Gastrocnemius medialis (tissue), 4 donors: ENCODE results near the gene EMC6. TPM values are rescaled to one million over a fixed set of nuclear protein-coding genes. Genes with fewer than 3 reads are reported as not detected.

Experiments
- ATAC-seq, 2 donors: fragments of 150-250 bp; one replicate each; pipeline ENCODE4 v1.9.1; 2016
- DNase-seq, 2 donors: peaks; one replicate each; pipeline ENCODE4 v3.0.0-alpha.2; 2019
- H3K27ac ChIP-seq, 4 donors: fragments of 200-600 bp; sonication (generic); 1 replicate in 1 of 4; 2 replicates in 3 of 4; pipeline ENCODE4 v1.5.1; 2016 to 2018; ENCODE audit warnings: mild to moderate bottlenecking in 2 of 4, moderate library complexity in 1 of 4
- H3K27me3 ChIP-seq, 3 donors: fragments of 200-600 bp; sonication (generic) in 2 of 3; 1 replicate in 1 of 3; 2 replicates in 2 of 3; pipeline versions ENCODE4 v1.5.1 to v1.6.0; 2016 to 2019; ENCODE audit warnings: mild to moderate bottlenecking in 1 of 3, moderate library complexity in 1 of 3
- H3K36me3 ChIP-seq, 2 donors: fragments of 200-600 bp; sonication (generic) in 1 of 2; one replicate each; pipeline ENCODE4 v1.5.1; 2017 to 2018
- H3K4me1 ChIP-seq, 2 donors: fragments of 200-600 bp; sonication (generic) in 1 of 2; one replicate each; pipeline ENCODE4 v1.5.1; 2016 to 2017; ENCODE audit warnings: mild to moderate bottlenecking in 2 of 2
- H3K4me3 ChIP-seq, 4 donors: fragments of 200-600 bp; sonication (generic) in 3 of 4; 1 replicate in 1 of 4; 2 replicates in 3 of 4; pipeline ENCODE4 v1.5.1; 2016 to 2019; ENCODE audit warnings: mild to moderate bottlenecking in 2 of 4
- H3K9me3 ChIP-seq, 3 donors: fragments of 200-600 bp; sonication (generic) in 2 of 3; 1 replicate in 1 of 3; 2 replicates in 2 of 3; pipeline ENCODE4 v1.5.1; 2016 to 2019
- CTCF ChIP-seq, 5 experiments: fragments of 450-650 bp in 3 of 5; fragments of 200-600 bp in 2 of 5; sonication (generic) in 2 of 5; IDR thresholded peaks in 4 of 5; conservative IDR thresholded peaks in 1 of 5; 1 replicate in 4 of 5; 2 replicates in 1 of 5; pipeline ENCODE4 v1.5.1; 2016 to 2019; ENCODE audit warnings: antibody characterized with exemption in 5 of 5, mild to moderate bottlenecking in 3 of 5, moderate library complexity in 3 of 5
- POLR2A ChIP-seq, 2 donors: fragments of 450-650 bp; IDR thresholded peaks; one replicate each; pipeline ENCODE4 v1.6.1; 2017; ENCODE audit warnings: antibody characterized with exemption in 2 of 2, mild to moderate bottlenecking in 2 of 2, moderate library complexity in 2 of 2
- in situ Hi-C, 4 donors: fragments of 200-750 bp; cut with MboI; loops; one replicate each; pipeline versions ENCODE4 v1.15.0 to v1.8.0; 2017; ENCODE audit warnings: low sequenced_read_pairs in 4 of 4
- intact Hi-C: fragments of 100-400 bp; cut with DNase I; formaldehyde crosslinking; loops from one replicate; pipeline ENCODE4 v1.15.1; 2023; ENCODE audit warnings: low total_unique reads
- total RNA-seq, 4 donors: library from RNA; depleted of rRNA; stranded (reverse); fragments of >200 nt; gene quantifications; one replicate each; pipeline versions ENCODE4 v1.1.0 to v1.2.3, GENCODE V29; 2016

The EMC6 gene
- total RNA-seq, 4 donors from 2014 or later = 40.6 to 73.8 (median 54.5) TPM

- in situ Hi-C loops = no loop called here
- peak in 1 of 2 donors; percentile 56 for DNase-seq
- peak; percentile 59 to 66 for ATAC-seq
- TF ChIP-seq POLR2A (IDR thresholded peaks at IDR 0.05) = no peak
- intact Hi-C loops = loop anchor here (10.0 kb wide), 1 partner anchor 126 kb away; no protein-coding TSS in a partner anchor
- Histone ChIP-seq H3K27me3 (no peaks in the 10 kb centered on the region), H3K27ac (peak overlapping the region; percentile 64 to 91 (median 80)), H3K4me3 (no peak overlapping the region), H3K9me3 (no peaks in the 10 kb centered on the region), H3K36me3 (peaks cover 0 to 46% of the 10 kb centered on the region in 2 donors), H3K4me1 (peaks cover 9 to 23% of the 10 kb centered on the region in 2 donors)
These were observed 8.2 kb upstream of the EMC6 start for GRCh38 chr17:3660311-3660891.

- H3K27ac ChIP-seq = no peak overlapping the region
- no peaks in the 10 kb centered on the region for H3K27me3 ChIP-seq
- no peak overlapping the region for H3K4me3 ChIP-seq
- peaks cover 31 to 42% of the 10 kb centered on the region in 2 donors for H3K4me1 ChIP-seq
- peaks cover 0 to 25% of the 10 kb centered on the region in 2 donors for H3K36me3 ChIP-seq
- in situ Hi-C loops = no loop called here
- DNase-seq (no peak), ATAC-seq (no peak)
- TF ChIP-seq CTCF (IDR thresholded peaks at IDR 0.05 in 4 of 5, conservative IDR thresholded peaks at IDR 0.05 in 1 of 5) = no peak
- no peak for TF ChIP-seq POLR2A (IDR thresholded peaks at IDR 0.05)
- no peaks in the 10 kb centered on the region for H3K9me3 ChIP-seq
- intact Hi-C loops = loop anchor here (10.0 kb wide), 1 partner anchor 129 kb away; no protein-coding TSS in a partner anchor
These were observed 5.3 kb upstream of the EMC6 start for GRCh38 chr17:3663102-3664011.

- Histone ChIP-seq H3K27ac (peak overlapping the region; percentile 93 to 97 (median 96)), H3K27me3 (no peaks in the 10 kb centered on the region), H3K9me3 (no peaks in the 10 kb centered on the region), H3K4me1 (peaks cover 36 to 37% of the 10 kb centered on the region in 2 donors), H3K4me3 (no peak overlapping the region), H3K36me3 (peaks cover 0 to 25% of the 10 kb centered on the region in 2 donors)
- TF ChIP-seq POLR2A (IDR thresholded peaks at IDR 0.05) (no peak), CTCF (IDR thresholded peaks at IDR 0.05 in 4 of 5, conservative IDR thresholded peaks at IDR 0.05 in 1 of 5) (no peak)
- intact Hi-C loops = loop anchor here (10.0 kb wide), 1 partner anchor 131 kb away; no protein-coding TSS in a partner anchor
- peak in 1 of 2 donors; percentile 56 for DNase-seq
- ATAC-seq = no peak
- in situ Hi-C loops = no loop called here
These were observed 2.8 kb upstream of the EMC6 start for GRCh38 chr17:3665834-3666233.

- no peaks in the 10 kb centered on the region for H3K9me3 ChIP-seq
- H3K4me1 ChIP-seq = peaks cover 36 to 37% of the 10 kb centered on the region in 2 donors
- no peak for ATAC-seq
- no peak overlapping the region for H3K4me3 ChIP-seq
- in situ Hi-C loops (no loop called here), intact Hi-C loops (loop anchor here (10.0 kb wide), 1 partner anchor 132 kb away; no protein-coding TSS in a partner anchor)
- no peak for DNase-seq
- peaks cover 0 to 25% of the 10 kb centered on the region in 2 donors for H3K36me3 ChIP-seq
- H3K27me3 ChIP-seq = no peaks in the 10 kb centered on the region
- no peak for TF ChIP-seq POLR2A (IDR thresholded peaks at IDR 0.05)
- no peak for TF ChIP-seq CTCF (IDR thresholded peaks at IDR 0.05 in 4 of 5, conservative IDR thresholded peaks at IDR 0.05 in 1 of 5)
- peak overlapping the region; percentile 93 to 97 (median 96) for H3K27ac ChIP-seq
These were observed 2.1 kb upstream of the EMC6 start for GRCh38 chr17:3666516-3666915.
